Brain microvascular endothelial cell (primary cell): ENCODE results near the gene CAMTA1.

Experiments used
- DNase-seq: peaks from one replicate; pipeline ENCODE4 v3.0.0-alpha.2; 2020
- H3K27ac ChIP-seq: fragments of 250-450 bp; sonication (Bioruptor Pico); 2 replicates; pipeline ENCODE4 v1.5.1; 2020; ENCODE audit warnings: mild to moderate bottlenecking, moderate library complexity
- H3K27me3 ChIP-seq: fragments of 250-450 bp; sonication (Bioruptor Pico); replicated peaks from 2 replicates; pipeline ENCODE4 v1.5.1; 2020; ENCODE audit warnings: mild to moderate bottlenecking
- H3K36me3 ChIP-seq: fragments of 250-450 bp; sonication (Bioruptor Pico); replicated peaks from 2 replicates; pipeline ENCODE4 v1.5.1; 2020; ENCODE audit warnings: mild to moderate bottlenecking
- H3K4me3 ChIP-seq: 2 replicates; pipeline ENCODE4 v1.5.1; 2011; ENCODE audit warnings: low read depth, mild to moderate bottlenecking, control low read depth, low read length, moderate library complexity
- CTCF ChIP-seq: IDR thresholded peaks from 2 replicates; pipeline ENCODE4 v1.5.1; 2011; ENCODE audit warnings: low read depth, mild to moderate bottlenecking, moderate library complexity, low read length, control low read depth, inconsistent platforms; ENCODE audit errors: missing control alignments
- in situ Hi-C: cut with HindIII; loops from 2 replicates; pipeline ENCODE4 v1.10.0; 2017; ENCODE audit warnings: low sequenced_read_pairs, low pct_ligation_motif_present

CAMTA1 gene

GRCh38 chr1:7295946-7296345 lies 510.7 kb downstream of the CAMTA1 start:
- no peak for TF ChIP-seq CTCF
- in situ Hi-C loops = no loop called here
- no peak overlapping the region for H3K4me3 ChIP-seq
- H3K36me3 ChIP-seq = no peaks in the 10 kb centered on the region
- no peak for DNase-seq
- H3K27ac ChIP-seq = no peak overlapping the region
- no peaks in the 10 kb centered on the region for H3K27me3 ChIP-seq

GRCh38 chr1:7296968-7297367 lies 511.7 kb downstream of the CAMTA1 start:
- no peak for DNase-seq
- Histone ChIP-seq H3K27ac (no peak overlapping the region), H3K36me3 (no peaks in the 10 kb centered on the region), H3K4me3 (no peak overlapping the region), H3K27me3 (no peaks in the 10 kb centered on the region)
- TF ChIP-seq CTCF = no peak
- in situ Hi-C loops = no loop called here

DNA sequence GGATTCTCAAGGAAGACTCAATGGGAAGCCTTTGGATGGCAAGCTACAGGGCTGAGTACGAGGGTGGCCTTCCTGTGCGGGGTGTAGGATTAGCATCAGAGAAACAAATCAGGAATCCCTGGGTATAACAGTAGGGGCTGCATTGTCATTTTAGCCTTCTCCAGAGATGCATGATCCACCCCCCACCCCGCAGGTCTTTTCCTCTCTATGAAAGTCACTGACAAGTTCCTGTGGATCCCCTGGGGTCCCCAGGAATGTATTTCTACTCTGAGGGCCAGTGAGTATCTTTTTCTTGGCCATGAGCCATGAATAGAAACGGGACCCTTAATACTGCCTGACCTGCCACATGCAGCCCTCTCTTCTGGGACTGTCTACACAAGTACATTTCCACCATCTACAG lies 512.9 kb downstream of the CAMTA1 start:
- H3K36me3 ChIP-seq = no peaks in the 10 kb centered on the region
- H3K27me3 ChIP-seq = no peaks in the 10 kb centered on the region
- H3K4me3 ChIP-seq = no peak overlapping the region
- H3K27ac ChIP-seq = peak overlapping the region; percentile 99
- in situ Hi-C loops = no loop called here
- TF ChIP-seq CTCF = no peak
- DNase-seq = no peak

- Histone ChIP-seq H3K27me3 (no peaks in the 10 kb centered on the region), H3K4me3 (no peak overlapping the region), H3K36me3 (no peaks in the 10 kb centered on the region), H3K27ac (peak overlapping the region; percentile 99)
- peak; percentile 70 for DNase-seq
- in situ Hi-C loops = no loop called here
- TF ChIP-seq CTCF = no peak
Measured at GRCh38 chr1:7298749-7299151, 513.5 kb downstream of the CAMTA1 start.

DNA sequence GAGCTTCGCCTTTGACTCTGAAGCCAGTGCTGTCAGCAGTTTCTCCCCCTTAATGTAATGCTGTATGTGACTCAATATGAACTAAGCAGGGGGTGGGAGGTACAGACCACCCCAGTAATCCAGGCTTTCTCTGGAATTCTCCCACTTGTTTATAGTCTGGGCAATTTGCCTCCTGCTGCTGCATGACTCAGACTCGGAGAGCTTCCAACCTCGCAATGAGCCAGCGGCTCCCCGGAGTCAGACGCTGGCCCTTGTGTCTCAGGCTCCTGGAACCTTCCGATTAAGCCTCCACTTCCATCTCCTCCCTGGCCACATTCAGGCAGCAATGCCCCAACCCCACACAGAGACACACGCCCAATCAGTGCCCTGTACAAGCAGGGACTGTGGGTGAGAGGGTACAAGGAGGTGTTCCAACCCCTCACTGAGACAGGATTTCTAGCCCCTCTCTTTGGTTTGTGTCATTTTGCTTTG lies 514.1 kb downstream of the CAMTA1 start:
- Histone ChIP-seq H3K27me3 (no peaks in the 10 kb centered on the region), H3K27ac (peak overlapping the region; percentile 99), H3K4me3 (no peak overlapping the region), H3K36me3 (no peaks in the 10 kb centered on the region)
- in situ Hi-C loops = no loop called here
- peak; percentile 98 for DNase-seq
- no peak for TF ChIP-seq CTCF

- H3K4me3 ChIP-seq = no peak overlapping the region
- no peaks in the 10 kb centered on the region for H3K27me3 ChIP-seq
- no peaks in the 10 kb centered on the region for H3K36me3 ChIP-seq
- no peak for TF ChIP-seq CTCF
- in situ Hi-C loops = no loop called here
- H3K27ac ChIP-seq = peak overlapping the region; percentile 99
- peak; percentile 65 for DNase-seq
Measured at GRCh38 chr1:7299994-7300393, 514.7 kb downstream of the CAMTA1 start.
